Right atrium auricular region (tissue), 2 donors: ENCODE results near the gene MRPS2. TPM values are rescaled to one million over a fixed set of nuclear protein-coding genes. Genes with fewer than 3 reads are reported as not detected.
"Not testable (repeated sequence)": the region's sequence is repeated elsewhere in the genome, so short reads cannot be mapped to it uniquely, and the experiment has no call there.

Experiments
- DNase-seq: peaks from one replicate; pipeline ENCODE4 v3.0.0-alpha.2; 2019; ENCODE audit warnings: low spot score
- H3K27ac ChIP-seq, 2 donors: fragments of 200-600 bp; sonication (generic); 1 replicate in 1 of 2; 2 replicates in 1 of 2; pipeline ENCODE4 v1.5.1; 2016 to 2019
- H3K27me3 ChIP-seq, 2 donors: fragments of 200-600 bp; sonication (generic); one replicate each; pipeline versions ENCODE4 v1.5.1 to v1.6.0; 2017 to 2019
- H3K36me3 ChIP-seq: fragments of 200-600 bp; sonication (generic); one replicate; pipeline ENCODE4 v1.5.1; 2016
- H3K4me1 ChIP-seq, 2 donors: fragments of 200-600 bp; sonication (generic); one replicate each; pipeline versions ENCODE4 v1.5.1 to v1.6.0; 2017 to 2019
- H3K4me3 ChIP-seq, 2 donors: fragments of 200-600 bp; sonication (generic); 1 replicate in 1 of 2; 2 replicates in 1 of 2; pipeline ENCODE4 v1.5.1; 2017 to 2019; ENCODE audit warnings: mild to moderate bottlenecking in 1 of 2, moderate library complexity in 1 of 2
- H3K9me3 ChIP-seq, 2 donors: fragments of 200-600 bp; sonication (generic); one replicate each; pipeline ENCODE4 v1.5.1; 2019
- total RNA-seq, 2 donors: library from RNA; depleted of rRNA; stranded (reverse); fragments of >200 nt; gene quantifications; one replicate each; pipeline ENCODE4 v1.1.0, GENCODE V29; 2016
- TF ChIP-seq, protein P1 (sequence below), 2 donors: fragments of 200-600 bp; sonication (generic); IDR thresholded peaks; one replicate each; pipeline ENCODE4 v1.5.1; 2019; ENCODE audit warnings: antibody characterized with exemption in 2 of 2

Gene MRPS2
- total RNA-seq, 2 donors from 2014 or later: 40.9 to 72.5 TPM

DNA sequence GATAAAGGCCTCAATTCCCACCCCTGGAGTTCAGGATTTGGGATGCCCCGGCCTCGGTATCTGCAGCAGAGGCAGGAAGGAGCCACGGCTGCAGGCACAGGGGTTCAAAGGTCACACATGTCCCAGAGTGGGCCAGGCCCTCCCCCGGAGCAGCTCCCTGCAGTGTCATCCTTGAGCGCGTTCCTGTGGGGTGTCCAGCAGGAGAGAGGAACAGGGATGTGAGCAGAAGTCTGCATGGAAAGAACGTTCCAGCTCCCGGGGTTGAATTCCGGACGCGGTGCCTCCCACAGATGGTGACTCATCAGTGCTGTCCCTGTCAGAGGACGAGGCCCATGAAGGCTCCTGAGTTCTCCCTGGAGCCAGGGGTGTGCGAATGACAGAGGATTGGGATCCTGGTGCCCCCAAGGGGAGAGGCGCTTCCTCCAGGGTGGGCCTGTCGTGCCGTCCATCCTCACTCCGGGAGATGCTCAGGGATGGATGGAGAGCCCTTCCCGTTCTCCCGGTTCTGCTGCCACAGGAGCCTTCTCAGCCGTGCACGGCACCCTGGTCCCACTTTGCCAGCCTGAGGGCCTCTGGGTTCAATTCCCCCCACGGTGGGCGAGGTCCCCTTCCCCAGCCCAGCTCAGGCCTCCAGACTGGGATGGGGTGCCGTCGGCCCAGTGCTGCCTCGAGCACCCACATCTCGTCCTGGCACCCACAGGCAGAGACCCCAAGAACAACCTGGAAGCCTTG is 23.8 kb downstream of the MRPS2 start:
- DNase-seq: no peak
- TF ChIP-seq, protein P1, sequence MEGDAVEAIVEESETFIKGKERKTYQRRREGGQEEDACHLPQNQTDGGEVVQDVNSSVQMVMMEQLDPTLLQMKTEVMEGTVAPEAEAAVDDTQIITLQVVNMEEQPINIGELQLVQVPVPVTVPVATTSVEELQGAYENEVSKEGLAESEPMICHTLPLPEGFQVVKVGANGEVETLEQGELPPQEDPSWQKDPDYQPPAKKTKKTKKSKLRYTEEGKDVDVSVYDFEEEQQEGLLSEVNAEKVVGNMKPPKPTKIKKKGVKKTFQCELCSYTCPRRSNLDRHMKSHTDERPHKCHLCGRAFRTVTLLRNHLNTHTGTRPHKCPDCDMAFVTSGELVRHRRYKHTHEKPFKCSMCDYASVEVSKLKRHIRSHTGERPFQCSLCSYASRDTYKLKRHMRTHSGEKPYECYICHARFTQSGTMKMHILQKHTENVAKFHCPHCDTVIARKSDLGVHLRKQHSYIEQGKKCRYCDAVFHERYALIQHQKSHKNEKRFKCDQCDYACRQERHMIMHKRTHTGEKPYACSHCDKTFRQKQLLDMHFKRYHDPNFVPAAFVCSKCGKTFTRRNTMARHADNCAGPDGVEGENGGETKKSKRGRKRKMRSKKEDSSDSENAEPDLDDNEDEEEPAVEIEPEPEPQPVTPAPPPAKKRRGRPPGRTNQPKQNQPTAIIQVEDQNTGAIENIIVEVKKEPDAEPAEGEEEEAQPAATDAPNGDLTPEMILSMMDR (IDR thresholded peaks at IDR 0.05): no peak
- Histone ChIP-seq H3K27me3 (no peaks in the 10 kb centered on the region), H3K4me1 (no peaks in the 10 kb centered on the region), H3K27ac (no peak overlapping the region), H3K9me3 (peaks cover 0 to 1% of the 10 kb centered on the region in 2 donors), H3K36me3 (no peaks in the 10 kb centered on the region), H3K4me3 (no peak overlapping the region)

DNA sequence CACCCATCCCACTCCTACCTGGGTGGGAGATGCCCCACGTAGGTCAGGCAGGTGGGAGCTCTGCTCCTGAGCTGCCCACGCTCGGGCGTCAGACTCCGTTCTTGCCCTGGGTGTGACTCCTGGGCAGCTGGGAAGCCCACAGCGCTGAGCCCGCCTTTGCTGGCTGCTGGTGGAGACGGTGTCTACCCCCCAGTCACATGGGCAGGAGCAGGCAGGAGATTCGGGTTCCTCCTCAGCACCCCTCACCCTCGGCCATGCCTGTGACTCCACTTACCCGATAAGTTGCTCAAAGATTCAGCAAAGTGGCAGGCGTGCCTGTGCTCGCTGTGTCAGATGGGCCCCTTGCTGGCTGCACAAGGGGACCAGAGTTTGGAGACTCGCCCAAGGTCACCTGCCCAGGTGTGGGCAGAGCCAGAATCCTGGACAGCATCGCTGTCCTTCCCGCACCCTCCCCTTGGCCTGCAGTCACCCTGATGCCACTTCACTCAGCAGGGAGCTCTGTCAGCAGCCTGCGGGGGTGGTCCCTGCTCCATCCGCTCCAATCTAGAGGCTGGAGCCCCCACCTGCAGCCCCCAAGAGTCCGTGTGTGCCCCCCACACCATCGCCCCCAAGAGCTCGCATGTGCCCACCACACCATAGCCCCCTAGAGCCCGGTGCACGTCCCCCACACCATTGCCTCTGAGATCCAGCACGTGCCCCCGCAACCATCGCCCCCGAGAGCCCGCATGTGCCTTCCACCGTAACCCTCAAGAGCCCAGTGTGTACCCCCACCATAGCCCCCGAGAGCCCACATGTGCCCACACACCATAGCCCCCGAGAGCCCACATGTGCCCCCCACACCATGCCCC is 25.0 kb downstream of the MRPS2 start:
- no peaks in the 10 kb centered on the region for H3K27me3 ChIP-seq
- no peak overlapping the region for H3K4me3 ChIP-seq
- DNase-seq: no peak
- H3K27ac ChIP-seq: no peak overlapping the region
- H3K36me3 ChIP-seq: no peaks in the 10 kb centered on the region
- TF ChIP-seq, protein P1 (IDR thresholded peaks at IDR 0.05): no peak
- H3K9me3 ChIP-seq: peaks cover 0 to 5% of the 10 kb centered on the region in 2 donors
- no peaks in the 10 kb centered on the region for H3K4me1 ChIP-seq

DNA sequence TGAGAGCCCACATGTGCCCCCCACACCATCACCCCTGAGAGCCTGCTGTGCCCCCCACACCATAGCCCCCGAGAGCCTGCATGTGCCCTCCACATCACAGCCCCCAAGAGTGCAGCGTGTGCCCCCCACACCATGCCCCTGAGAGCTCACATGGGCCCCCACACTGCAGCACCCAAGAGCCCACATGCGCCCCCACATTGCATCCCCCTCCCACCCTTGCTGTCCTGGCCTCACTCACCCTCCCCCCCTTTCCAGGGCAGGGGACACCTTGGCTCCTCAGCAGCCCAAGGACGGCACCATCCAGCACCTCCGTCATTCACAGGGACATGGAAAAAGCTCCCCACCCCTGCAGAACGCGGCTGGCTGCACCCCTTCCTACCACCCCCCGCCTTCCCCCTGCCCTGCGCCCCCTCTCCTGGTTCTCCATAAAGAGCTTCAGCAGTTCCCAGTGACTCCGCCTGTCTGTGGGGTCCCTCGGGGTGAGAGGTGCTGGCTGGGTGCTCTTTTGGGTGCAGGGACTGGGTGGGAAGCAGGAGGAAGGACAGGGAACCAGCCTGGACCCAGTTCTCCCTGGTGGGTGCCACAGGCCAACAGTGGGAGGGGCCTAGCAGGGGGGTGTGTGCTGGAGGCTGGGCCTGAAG is 25.7 kb downstream of the MRPS2 start:
- peaks cover 0 to 5% of the 10 kb centered on the region in 2 donors for H3K9me3 ChIP-seq
- no peak overlapping the region for H3K4me3 ChIP-seq
- H3K27ac ChIP-seq: no peak overlapping the region
- DNase-seq: no peak
- H3K27me3 ChIP-seq: no peaks in the 10 kb centered on the region
- TF ChIP-seq, protein P1 (IDR thresholded peaks at IDR 0.05): no peak
- no peaks in the 10 kb centered on the region for H3K36me3 ChIP-seq
- no peaks in the 10 kb centered on the region for H3K4me1 ChIP-seq

DNA sequence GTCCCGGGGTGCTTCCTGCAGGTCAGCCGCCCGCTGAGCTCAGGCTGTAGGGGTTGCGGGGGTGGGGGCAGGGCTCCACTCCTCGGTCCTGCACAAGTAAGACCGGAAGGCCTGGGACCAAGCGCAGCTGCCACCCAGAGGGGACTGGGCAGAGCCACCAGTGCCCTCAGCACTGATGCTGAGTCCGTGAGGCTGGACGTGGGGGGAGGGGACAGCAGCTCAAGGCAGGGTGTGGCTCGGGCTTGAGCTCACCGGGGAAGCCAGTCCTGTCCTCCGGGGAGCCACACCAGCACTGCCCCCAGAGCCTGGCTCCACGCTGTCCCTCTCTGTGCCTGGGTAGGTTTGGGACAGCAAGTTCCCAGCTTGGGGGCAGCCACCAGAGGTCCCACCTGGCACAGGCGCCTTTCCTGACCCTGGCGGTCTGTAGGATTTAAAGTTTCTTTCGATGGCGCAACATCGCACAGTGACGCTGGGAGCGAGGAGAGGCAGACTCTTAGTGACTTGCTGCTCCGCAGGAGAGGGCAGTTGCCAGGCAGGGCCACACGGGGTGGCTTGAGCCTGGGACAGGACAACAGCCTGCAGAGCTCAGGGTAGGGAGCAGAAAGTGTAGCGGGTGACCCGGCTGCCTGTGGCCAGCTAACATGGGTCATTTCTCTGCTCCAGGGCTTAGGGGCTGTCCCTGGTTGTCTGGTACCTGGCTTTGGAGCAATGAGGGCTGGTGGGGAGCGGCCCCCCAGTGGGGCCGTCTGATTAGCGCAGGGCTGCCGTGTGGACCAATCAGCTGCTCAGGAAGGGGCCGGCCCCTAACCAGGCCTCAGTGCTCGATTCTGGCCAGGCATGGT is 26.5 kb downstream of the MRPS2 start:
- no peaks in the 10 kb centered on the region for H3K36me3 ChIP-seq
- TF ChIP-seq, protein P1 (IDR thresholded peaks at IDR 0.05): no peak
- no peak overlapping the region for H3K4me3 ChIP-seq
- no peaks in the 10 kb centered on the region for H3K27me3 ChIP-seq
- no peak for DNase-seq
- no peaks in the 10 kb centered on the region for H3K4me1 ChIP-seq
- H3K27ac ChIP-seq: no peak overlapping the region
- peaks cover 0 to 5% of the 10 kb centered on the region in 2 donors for H3K9me3 ChIP-seq

DNA sequence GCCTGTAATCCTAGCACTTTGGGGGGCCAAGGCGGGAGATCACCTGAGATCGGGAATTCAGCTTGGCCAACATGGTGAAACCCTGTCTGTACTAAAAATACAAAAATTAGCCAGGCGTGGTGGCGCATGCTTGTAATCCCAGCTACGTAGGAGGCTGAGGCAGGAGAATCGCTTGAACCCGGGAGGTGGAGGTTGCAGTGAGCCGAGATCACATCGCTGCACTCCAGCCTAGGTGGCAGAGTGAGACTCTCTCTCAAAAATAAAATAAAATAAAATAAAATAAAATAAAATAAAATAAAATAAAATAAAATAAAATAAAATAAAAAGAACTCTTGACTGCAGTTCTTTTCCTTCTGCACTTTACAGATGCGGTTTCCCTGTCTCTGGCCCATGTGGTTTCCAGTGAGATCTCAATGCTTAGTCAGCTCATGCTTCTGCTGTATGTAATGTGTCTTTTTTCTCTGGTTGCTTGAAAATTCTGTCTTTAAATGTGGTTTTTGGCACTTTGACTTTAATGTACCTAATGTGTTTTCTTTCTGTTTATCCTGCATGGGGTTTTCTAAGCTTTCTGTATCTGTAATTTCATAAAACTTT is 28.5 kb downstream of the MRPS2 start:
- H3K27ac ChIP-seq, H3K4me3 ChIP-seq, H3K9me3 ChIP-seq, H3K27me3 ChIP-seq, H3K36me3 ChIP-seq, H3K4me1 ChIP-seq, DNase-seq: not testable (repeated sequence)
